Astrocyte of the cerebellum (primary cell): ENCODE measurements around the gene GRAMD2B.
"Not testable (repeated sequence)": the region's sequence is repeated elsewhere in the genome, so short reads cannot be mapped to it uniquely, and the experiment has no call there.

Experiments used
- DNase-seq: peaks from one replicate; pipeline ENCODE4 v3.0.0-alpha.2; 2011; ENCODE audit warnings: low read depth
- H3K4me3 ChIP-seq: 2 replicates; pipeline ENCODE4 v1.5.1; 2011; ENCODE audit warnings: mild to moderate bottlenecking, low read depth, low read length, moderate library complexity
- in situ Hi-C: cut with HindIII; loops from 2 replicates; pipeline ENCODE4 v1.10.0; 2017; ENCODE audit warnings: low sequenced_read_pairs
- TF ChIP-seq, protein P1 (sequence below): IDR thresholded peaks from 2 replicates; pipeline ENCODE4 v1.5.1; 2012; ENCODE audit warnings: low read length, low read depth, moderate library complexity, mild to moderate bottlenecking; ENCODE audit errors: missing control alignments

GRAMD2B gene

DNA sequence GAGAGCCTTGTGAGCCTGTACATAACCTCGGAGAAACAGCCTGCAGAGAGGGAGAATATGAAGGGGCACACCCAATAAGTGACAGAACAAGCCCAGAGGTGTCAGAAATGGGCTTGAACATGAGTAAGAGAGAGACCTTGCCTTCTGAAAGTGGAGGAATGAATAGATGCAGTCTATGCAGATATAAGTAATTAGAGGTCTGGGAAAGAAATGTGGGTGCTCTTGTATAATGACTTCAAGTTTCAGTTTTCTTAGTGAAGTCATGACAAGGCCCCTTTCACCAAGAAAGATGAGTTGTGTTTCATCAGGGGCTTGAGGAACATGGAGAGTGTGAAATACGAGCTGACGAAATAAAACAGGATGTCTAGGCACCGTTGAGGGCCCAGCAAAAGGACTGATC, 15.1 kb downstream of the GRAMD2B start:
- no peak overlapping the region for H3K4me3 ChIP-seq
- TF ChIP-seq, protein P1, sequence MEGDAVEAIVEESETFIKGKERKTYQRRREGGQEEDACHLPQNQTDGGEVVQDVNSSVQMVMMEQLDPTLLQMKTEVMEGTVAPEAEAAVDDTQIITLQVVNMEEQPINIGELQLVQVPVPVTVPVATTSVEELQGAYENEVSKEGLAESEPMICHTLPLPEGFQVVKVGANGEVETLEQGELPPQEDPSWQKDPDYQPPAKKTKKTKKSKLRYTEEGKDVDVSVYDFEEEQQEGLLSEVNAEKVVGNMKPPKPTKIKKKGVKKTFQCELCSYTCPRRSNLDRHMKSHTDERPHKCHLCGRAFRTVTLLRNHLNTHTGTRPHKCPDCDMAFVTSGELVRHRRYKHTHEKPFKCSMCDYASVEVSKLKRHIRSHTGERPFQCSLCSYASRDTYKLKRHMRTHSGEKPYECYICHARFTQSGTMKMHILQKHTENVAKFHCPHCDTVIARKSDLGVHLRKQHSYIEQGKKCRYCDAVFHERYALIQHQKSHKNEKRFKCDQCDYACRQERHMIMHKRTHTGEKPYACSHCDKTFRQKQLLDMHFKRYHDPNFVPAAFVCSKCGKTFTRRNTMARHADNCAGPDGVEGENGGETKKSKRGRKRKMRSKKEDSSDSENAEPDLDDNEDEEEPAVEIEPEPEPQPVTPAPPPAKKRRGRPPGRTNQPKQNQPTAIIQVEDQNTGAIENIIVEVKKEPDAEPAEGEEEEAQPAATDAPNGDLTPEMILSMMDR: no peak
- DNase-seq: no peak
- in situ Hi-C loops: no loop called here

- TF ChIP-seq, protein P1: no peak
- no peak for DNase-seq
- in situ Hi-C loops: no loop called here
- no peak overlapping the region for H3K4me3 ChIP-seq
Measured at GRCh38 chr5:126438868-126439267, 15.7 kb downstream of the GRAMD2B start.

GRCh38 chr5:126439724-126440123, 16.5 kb downstream of the GRAMD2B start:
- in situ Hi-C loops, H3K4me3 ChIP-seq, DNase-seq: not testable (repeated sequence)

DNA sequence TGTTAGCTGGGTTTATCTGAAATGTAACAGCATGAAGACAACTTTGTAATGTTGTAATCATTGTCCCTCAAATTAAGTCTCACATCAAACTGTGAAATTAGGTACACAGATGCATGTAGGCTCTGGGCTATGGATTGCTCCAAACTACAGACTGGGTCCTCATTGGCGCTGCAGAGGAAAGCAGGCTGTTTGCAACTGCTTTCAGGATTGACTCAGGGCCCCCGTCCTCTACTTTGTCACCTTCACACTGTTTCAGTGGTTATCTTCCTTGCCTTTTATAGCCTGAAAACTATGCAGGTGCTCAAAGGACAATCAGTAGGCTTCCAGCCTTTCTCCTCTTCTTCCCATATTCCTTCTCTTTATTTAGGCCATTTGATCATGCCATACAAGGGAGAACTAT, 18.0 kb downstream of the GRAMD2B start:
- TF ChIP-seq, protein P1: no peak
- no peak overlapping the region for H3K4me3 ChIP-seq
- no peak for DNase-seq
- in situ Hi-C loops: no loop called here

- no peak for DNase-seq
- no peak overlapping the region for H3K4me3 ChIP-seq
- TF ChIP-seq, protein P1: no peak
- in situ Hi-C loops: no loop called here
Measured at GRCh38 chr5:126443374-126443851, 20.2 kb downstream of the GRAMD2B start.

DNA sequence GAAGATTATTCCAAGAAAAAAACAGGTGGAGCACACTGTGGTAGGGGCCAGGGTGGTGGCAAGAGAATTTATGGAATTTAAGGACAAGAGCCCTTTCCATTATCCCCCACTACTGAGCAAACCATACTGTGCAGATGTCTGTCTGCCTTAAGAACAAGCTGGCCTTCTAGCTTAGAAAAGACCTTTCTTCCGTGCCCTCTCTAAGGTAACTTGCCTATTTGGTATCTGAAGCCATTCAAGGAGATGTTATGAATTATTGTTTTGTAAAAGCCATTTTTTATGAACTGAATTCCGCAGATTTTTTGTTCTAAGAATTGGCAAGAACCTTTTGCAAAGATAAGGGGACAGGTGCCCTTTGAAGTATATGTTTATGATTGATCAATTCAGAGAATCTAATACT, 20.9 kb downstream of the GRAMD2B start:
- DNase-seq: no peak
- TF ChIP-seq, protein P1: no peak
- H3K4me3 ChIP-seq: no peak overlapping the region
- in situ Hi-C loops: no loop called here

DNA sequence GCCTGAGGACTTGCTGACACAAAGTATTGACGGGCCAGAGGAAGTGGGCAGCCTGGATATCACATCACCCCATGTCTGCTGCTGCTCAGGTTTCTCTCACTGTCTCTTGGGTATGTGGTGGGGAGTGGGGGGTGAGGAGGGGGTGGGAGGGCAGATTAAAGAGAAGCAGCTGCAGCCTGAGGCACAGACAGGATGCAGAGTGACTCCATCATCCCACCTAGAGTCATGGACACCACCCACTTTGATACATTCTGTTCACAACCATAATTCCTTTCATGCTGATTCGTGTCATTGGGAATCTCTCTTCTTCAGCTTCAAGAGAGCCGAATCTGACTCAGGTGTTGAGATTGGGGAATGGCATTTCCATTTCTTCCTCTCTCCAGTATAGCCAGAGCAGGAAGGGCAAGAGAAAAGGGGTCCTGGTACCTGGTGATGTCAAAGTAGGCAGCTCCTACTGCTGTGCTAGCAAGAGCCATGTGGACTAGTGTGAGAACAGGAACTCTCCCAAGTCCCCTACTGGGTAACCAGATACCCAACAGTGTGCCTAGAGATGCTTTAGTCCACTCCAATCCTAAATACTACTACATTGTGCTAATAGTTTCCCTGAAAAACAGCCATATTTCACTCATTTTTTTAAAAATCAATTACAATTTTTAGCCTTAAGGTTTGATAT, 22.4 kb downstream of the GRAMD2B start:
- DNase-seq: no peak
- TF ChIP-seq, protein P1: no peak
- in situ Hi-C loops: no loop called here
- H3K4me3 ChIP-seq: no peak overlapping the region
